ENCODE data around the gene DEGS1. TPM values are rescaled to one million over a fixed set of nuclear protein-coding genes. Genes with fewer than 3 reads are reported as not detected.

The DEGS1 gene
- polyA plus RNA-seq, 1 donor from 2014 or later, result 53.7 TPM

GRCh38 chr1:224199679-224200078 is 16.6 kb downstream of the DEGS1 start:
- Histone ChIP-seq H2AFZ (ENCODE audit: low read depth, low read length) (no peak overlapping the region), H3K27ac (ENCODE audit: low read length) (no peak overlapping the region)
- TF ChIP-seq EP300 (conservative IDR thresholded peaks at IDR 0.05; ENCODE audit: poor library complexity, severe bottlenecking) (no peak), EZH2 (IDR thresholded peaks at IDR 0.05; ENCODE audit: borderline replicate concordance, insufficient read depth, low read length, poor library complexity, severe bottlenecking) (no peak), SMC3 (conservative IDR thresholded peaks at IDR 0.05; ENCODE audit: poor library complexity) (no peak), REST (IDR thresholded peaks at IDR 0.05; ENCODE audit: borderline replicate concordance) (no peak), MXI1 (conservative IDR thresholded peaks at IDR 0.05; ENCODE audit: poor library complexity, severe bottlenecking) (no peak), RAD21 (conservative IDR thresholded peaks at IDR 0.05) (no peak), TAF1 (IDR thresholded peaks at IDR 0.05; ENCODE audit: low read depth) (no peak), POLR2AphosphoS5 (IDR thresholded peaks at IDR 0.05) (no peak)
- TF ChIP-seq, protein P1, sequence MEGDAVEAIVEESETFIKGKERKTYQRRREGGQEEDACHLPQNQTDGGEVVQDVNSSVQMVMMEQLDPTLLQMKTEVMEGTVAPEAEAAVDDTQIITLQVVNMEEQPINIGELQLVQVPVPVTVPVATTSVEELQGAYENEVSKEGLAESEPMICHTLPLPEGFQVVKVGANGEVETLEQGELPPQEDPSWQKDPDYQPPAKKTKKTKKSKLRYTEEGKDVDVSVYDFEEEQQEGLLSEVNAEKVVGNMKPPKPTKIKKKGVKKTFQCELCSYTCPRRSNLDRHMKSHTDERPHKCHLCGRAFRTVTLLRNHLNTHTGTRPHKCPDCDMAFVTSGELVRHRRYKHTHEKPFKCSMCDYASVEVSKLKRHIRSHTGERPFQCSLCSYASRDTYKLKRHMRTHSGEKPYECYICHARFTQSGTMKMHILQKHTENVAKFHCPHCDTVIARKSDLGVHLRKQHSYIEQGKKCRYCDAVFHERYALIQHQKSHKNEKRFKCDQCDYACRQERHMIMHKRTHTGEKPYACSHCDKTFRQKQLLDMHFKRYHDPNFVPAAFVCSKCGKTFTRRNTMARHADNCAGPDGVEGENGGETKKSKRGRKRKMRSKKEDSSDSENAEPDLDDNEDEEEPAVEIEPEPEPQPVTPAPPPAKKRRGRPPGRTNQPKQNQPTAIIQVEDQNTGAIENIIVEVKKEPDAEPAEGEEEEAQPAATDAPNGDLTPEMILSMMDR (IDR thresholded peaks at IDR 0.05; ENCODE audit: poor library complexity, severe bottlenecking), result no peak

DNA sequence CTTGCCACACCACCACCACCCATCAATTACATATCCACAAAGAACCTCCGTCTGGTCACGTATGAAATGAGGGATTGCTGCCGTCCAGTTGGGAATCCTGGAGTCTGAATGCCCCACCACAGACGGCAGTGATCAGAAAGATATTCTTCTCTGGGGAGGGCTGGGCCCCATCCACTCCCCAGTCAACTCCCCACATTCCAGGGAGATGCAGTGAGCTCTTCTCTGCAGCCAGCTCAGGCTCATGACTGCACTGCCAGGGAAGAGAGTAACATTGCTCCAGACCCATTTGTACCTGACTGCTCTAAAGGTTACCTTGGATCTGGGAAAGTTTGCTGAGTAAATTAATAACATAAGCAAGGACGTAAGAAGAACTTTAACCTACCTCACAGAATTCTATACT is 18.3 kb downstream of the DEGS1 start:
- Histone ChIP-seq H3K27ac (ENCODE audit: low read length) (no peak overlapping the region), H2AFZ (ENCODE audit: low read depth, low read length) (no peak overlapping the region), H3K4me3 (ENCODE audit: low read length) (no peak overlapping the region), H3K4me2 (ENCODE audit: low read length) (no peak overlapping the region), H3F3A (ENCODE audit: insufficient read depth, low read length, poor library complexity, severe bottlenecking) (no peaks in the 10 kb centered on the region), H4K20me1 (ENCODE audit: insufficient read depth) (no peaks in the 10 kb centered on the region), H3K27me3 (ENCODE audit: insufficient read depth, low read depth, low read length) (no peaks in the 10 kb centered on the region), H3K9me2 (ENCODE audit: insufficient read depth, low read length) (no peaks in the 10 kb centered on the region), H3K9me3 (ENCODE audit: low read length) (no peaks in the 10 kb centered on the region), H3K9ac (ENCODE audit: low read length) (no peak overlapping the region), H3K79me2 (replicated peaks; ENCODE audit: insufficient read depth, low read length) (no peaks in the 10 kb centered on the region), H3K36me3 (ENCODE audit: insufficient read depth, low read length) (no peaks in the 10 kb centered on the region)
- TF ChIP-seq, protein P1 (IDR thresholded peaks at IDR 0.05; ENCODE audit: poor library complexity, severe bottlenecking), result no peak
- TF ChIP-seq MXI1 (conservative IDR thresholded peaks at IDR 0.05; ENCODE audit: poor library complexity, severe bottlenecking) (no peak), SMC3 (conservative IDR thresholded peaks at IDR 0.05; ENCODE audit: poor library complexity) (no peak), EZH2 (IDR thresholded peaks at IDR 0.05; ENCODE audit: borderline replicate concordance, insufficient read depth, low read length, poor library complexity, severe bottlenecking) (no peak), EP300 (conservative IDR thresholded peaks at IDR 0.05; ENCODE audit: poor library complexity, severe bottlenecking) (no peak), RAD21 (conservative IDR thresholded peaks at IDR 0.05) (no peak), POLR2AphosphoS5 (IDR thresholded peaks at IDR 0.05) (no peak), REST (IDR thresholded peaks at IDR 0.05; ENCODE audit: borderline replicate concordance) (no peak), TAF1 (IDR thresholded peaks at IDR 0.05; ENCODE audit: low read depth) (no peak)

More at GRCh38 chr1:224199679-224200078, 16.6 kb downstream of the DEGS1 start:
- Histone ChIP-seq H3K9me2 (ENCODE audit: insufficient read depth, low read length) (no peaks in the 10 kb centered on the region), H3K9ac (ENCODE audit: low read length) (no peak overlapping the region), H3K27me3 (ENCODE audit: insufficient read depth, low read depth, low read length) (no peaks in the 10 kb centered on the region), H3F3A (ENCODE audit: insufficient read depth, low read length, poor library complexity, severe bottlenecking) (no peaks in the 10 kb centered on the region), H3K4me2 (ENCODE audit: low read length) (no peak overlapping the region), H3K79me2 (replicated peaks; ENCODE audit: insufficient read depth, low read length) (no peaks in the 10 kb centered on the region), H3K9me3 (ENCODE audit: low read length) (no peaks in the 10 kb centered on the region), H3K4me3 (ENCODE audit: low read length) (no peak overlapping the region), H3K36me3 (ENCODE audit: insufficient read depth, low read length) (no peaks in the 10 kb centered on the region), H4K20me1 (ENCODE audit: insufficient read depth) (no peaks in the 10 kb centered on the region)

All from neural cell (in vitro differentiated cells).